ENCODE data around the gene COG7. TPM values are rescaled to one million over a fixed set of nuclear protein-coding genes. Genes with fewer than 3 reads are reported as not detected.

The COG7 gene
- total and polyA plus RNA-seq, 2 donors (not counting 3 experiments of a cell fraction or from before 2014, with no cell fraction given): 24.1 to 42.0 TPM

DNA sequence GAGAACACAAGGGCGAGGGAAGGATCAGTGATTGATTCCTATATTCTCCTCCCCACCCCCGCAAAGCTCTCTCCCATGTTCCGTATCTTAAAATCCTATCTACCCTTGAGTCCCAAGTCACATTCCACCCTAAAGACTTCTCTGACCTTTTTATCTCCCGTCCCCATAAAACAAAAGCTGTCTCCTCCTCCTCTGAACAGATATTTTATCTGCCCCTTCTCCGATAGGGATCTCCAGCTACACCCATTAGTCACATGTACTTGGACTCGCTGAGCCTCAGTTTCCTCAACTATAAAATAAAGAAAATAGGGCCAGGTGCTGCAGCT lies 44.5 kb upstream of the COG7 start:
- dilution Hi-C loops (cut with MboI; ENCODE audit: extremely low pct_ligation_motif_present, low sequenced_read_pairs) (no loop called here), intact Hi-C loops (cut with micrococcal nuclease) (no loop called here)
- H3K9ac ChIP-seq (replicated peaks; ENCODE audit: extremely low read depth, insufficient read depth, low read length): no peak overlapping the region
- ChIA-PET CTCF (interaction anchor here (0.7 to 1.5 kb wide), 5 partner anchors 9 to 279 kb away, joined by 3 to 6 read pairs (median 4); no protein-coding TSS in a partner anchor), POLR2A (no interaction called here)
- FAIRE-seq (no peak), DNase-seq (ENCODE audit: low read depth, low spot score) (no peak)
- no peak for TF ChIP-seq EZH2 (IDR thresholded peaks at IDR 0.05; ENCODE audit: borderline replicate concordance, low read depth, low read length, severe bottlenecking)
- no peak overlapping the region for H3K4me3 ChIP-seq (replicated peaks in 1 of 3; ENCODE audit: insufficient read depth in 1 of 3, low read depth in 1 of 3, low read length in 3 of 3)
- no TSS peak for BruUV-seq (replicated peaks)
- no peaks in the 10 kb centered on the region for H4K20me1 ChIP-seq (replicated peaks; ENCODE audit: control insufficient read depth, extremely low read depth, insufficient read depth, low read length)
- peaks cover 2 to 15% of the 10 kb centered on the region in 2 experiments for H3K36me3 ChIP-seq (ENCODE audit: control insufficient read depth in 2 of 2, extremely low read depth in 1 of 2, insufficient read depth in 2 of 2, low read length in 2 of 2)
- no peak overlapping the region for H2AFZ ChIP-seq (ENCODE audit: low read depth, low read length)
- H3K27ac ChIP-seq (ENCODE audit: insufficient read depth, low read depth, low read length): no peak overlapping the region
- no peaks in the 10 kb centered on the region for H3K9me3 ChIP-seq (replicated peaks; ENCODE audit: control insufficient read depth, insufficient read depth, low read length)
- no peaks in the 10 kb centered on the region for H3K27me3 ChIP-seq (ENCODE audit: control insufficient read depth in 2 of 2, insufficient read depth in 2 of 2, low read length in 2 of 2)
- no peaks in the 10 kb centered on the region for H3K9me1 ChIP-seq (replicated peaks; ENCODE audit: control insufficient read depth, extremely low read depth, insufficient read depth, low read length)
- peaks cover 48% of the 10 kb centered on the region for H3K79me2 ChIP-seq (ENCODE audit: control insufficient read depth, insufficient read depth, low read length)
- no peak overlapping the region for H3K4me2 ChIP-seq (ENCODE audit: insufficient read depth, low read length)
- H3K4me1 ChIP-seq (ENCODE audit: control insufficient read depth, extremely low read depth, insufficient read depth, low read length): peaks cover 18% of the 10 kb centered on the region

DNA sequence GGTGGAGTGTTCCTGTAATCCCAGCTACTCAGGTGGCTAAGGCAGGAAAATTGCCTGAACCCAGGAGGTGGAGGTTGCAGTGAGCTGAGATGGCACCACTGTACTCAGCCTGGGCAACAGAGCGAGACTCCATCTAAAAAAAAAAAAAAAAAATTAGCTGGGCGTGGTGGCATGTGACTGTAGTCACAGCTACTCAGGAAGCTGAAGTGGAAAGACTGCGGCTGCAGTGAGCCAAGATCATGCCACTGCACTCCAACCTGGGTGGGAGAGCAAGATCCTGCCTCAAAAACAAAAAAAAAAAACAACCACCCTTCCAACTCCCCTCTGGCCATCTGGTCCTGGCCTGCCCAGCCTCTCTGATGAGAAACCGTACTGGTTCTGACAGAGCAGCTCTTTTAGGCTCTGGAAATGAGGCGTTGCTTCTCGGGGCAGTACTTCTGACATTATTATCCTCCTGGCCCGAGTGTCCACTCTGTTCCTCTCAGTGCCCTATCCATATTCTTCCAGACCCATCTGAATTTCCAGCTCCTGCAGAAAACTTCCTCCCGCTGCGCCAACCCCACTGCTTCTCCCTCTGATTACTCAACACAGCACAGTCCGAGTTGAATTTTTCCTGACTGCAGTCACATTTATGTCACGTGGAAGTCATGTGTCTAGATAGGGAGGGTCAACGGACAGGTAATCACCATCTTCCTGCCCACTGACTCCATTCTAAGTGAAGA lies 44.0 kb upstream of the COG7 start:
- DNase-seq (ENCODE audit: low read depth, low spot score) (peak; percentile 48), FAIRE-seq (peak; percentile 62)
- H3K36me3 ChIP-seq (ENCODE audit: control insufficient read depth in 2 of 2, extremely low read depth in 1 of 2, insufficient read depth in 2 of 2, low read length in 2 of 2): peaks cover 2 to 15% of the 10 kb centered on the region in 2 experiments
- no TSS peak for BruUV-seq (replicated peaks)
- no peak overlapping the region for H3K9ac ChIP-seq (replicated peaks; ENCODE audit: extremely low read depth, insufficient read depth, low read length)
- intact Hi-C loops (cut with micrococcal nuclease): no loop called here
- peaks cover 42% of the 10 kb centered on the region for H3K79me2 ChIP-seq (ENCODE audit: control insufficient read depth, insufficient read depth, low read length)
- no peaks in the 10 kb centered on the region for H3K9me1 ChIP-seq (replicated peaks; ENCODE audit: control insufficient read depth, extremely low read depth, insufficient read depth, low read length)
- H2AFZ ChIP-seq (ENCODE audit: low read depth, low read length): no peak overlapping the region
- H3K9me3 ChIP-seq (replicated peaks; ENCODE audit: control insufficient read depth, insufficient read depth, low read length): no peaks in the 10 kb centered on the region
- H3K27ac ChIP-seq (ENCODE audit: insufficient read depth, low read depth, low read length): no peak overlapping the region
- no peaks in the 10 kb centered on the region for H4K20me1 ChIP-seq (replicated peaks; ENCODE audit: control insufficient read depth, extremely low read depth, insufficient read depth, low read length)
- TF ChIP-seq, protein P1, sequence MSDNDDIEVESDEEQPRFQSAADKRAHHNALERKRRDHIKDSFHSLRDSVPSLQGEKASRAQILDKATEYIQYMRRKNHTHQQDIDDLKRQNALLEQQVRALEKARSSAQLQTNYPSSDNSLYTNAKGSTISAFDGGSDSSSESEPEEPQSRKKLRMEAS (IDR thresholded peaks at IDR 0.05; ENCODE audit: insufficient read depth, insufficient read length): peak; percentile 23
- TF ChIP-seq JUN (IDR thresholded peaks at IDR 0.05; ENCODE audit: borderline replicate concordance, insufficient read depth, insufficient read length, low read depth) (no peak), FOS (IDR thresholded peaks at IDR 0.05; ENCODE audit: borderline replicate concordance, insufficient read depth, low read length) (no peak), GATA2 (IDR thresholded peaks at IDR 0.05; ENCODE audit: insufficient read depth, insufficient read length, low read depth, low read length) (no peak)
- TF ChIP-seq, protein P2, sequence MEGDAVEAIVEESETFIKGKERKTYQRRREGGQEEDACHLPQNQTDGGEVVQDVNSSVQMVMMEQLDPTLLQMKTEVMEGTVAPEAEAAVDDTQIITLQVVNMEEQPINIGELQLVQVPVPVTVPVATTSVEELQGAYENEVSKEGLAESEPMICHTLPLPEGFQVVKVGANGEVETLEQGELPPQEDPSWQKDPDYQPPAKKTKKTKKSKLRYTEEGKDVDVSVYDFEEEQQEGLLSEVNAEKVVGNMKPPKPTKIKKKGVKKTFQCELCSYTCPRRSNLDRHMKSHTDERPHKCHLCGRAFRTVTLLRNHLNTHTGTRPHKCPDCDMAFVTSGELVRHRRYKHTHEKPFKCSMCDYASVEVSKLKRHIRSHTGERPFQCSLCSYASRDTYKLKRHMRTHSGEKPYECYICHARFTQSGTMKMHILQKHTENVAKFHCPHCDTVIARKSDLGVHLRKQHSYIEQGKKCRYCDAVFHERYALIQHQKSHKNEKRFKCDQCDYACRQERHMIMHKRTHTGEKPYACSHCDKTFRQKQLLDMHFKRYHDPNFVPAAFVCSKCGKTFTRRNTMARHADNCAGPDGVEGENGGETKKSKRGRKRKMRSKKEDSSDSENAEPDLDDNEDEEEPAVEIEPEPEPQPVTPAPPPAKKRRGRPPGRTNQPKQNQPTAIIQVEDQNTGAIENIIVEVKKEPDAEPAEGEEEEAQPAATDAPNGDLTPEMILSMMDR (IDR thresholded peaks at IDR 0.05; ENCODE audit: extremely low read depth in 1 of 2, insufficient read depth in 1 of 2, low read depth in 1 of 2, low read length in 2 of 2): no peak
- H3K4me1 ChIP-seq (ENCODE audit: control insufficient read depth, extremely low read depth, insufficient read depth, low read length): peaks cover 23% of the 10 kb centered on the region
- ChIA-PET POLR2A (no interaction called here), CTCF (interaction anchor here (0.7 to 1.5 kb wide), 5 partner anchors 9 to 278 kb away, joined by 3 to 6 read pairs (median 4); no protein-coding TSS in a partner anchor)
- H3K27me3 ChIP-seq (ENCODE audit: control insufficient read depth in 2 of 2, insufficient read depth in 2 of 2, low read length in 2 of 2): no peaks in the 10 kb centered on the region
- no peak overlapping the region for H3K4me2 ChIP-seq (ENCODE audit: insufficient read depth, low read length)
- no peak overlapping the region for H3K4me3 ChIP-seq (replicated peaks in 1 of 3; ENCODE audit: insufficient read depth in 1 of 3, low read depth in 1 of 3, low read length in 3 of 3)
- dilution Hi-C loops (cut with MboI; ENCODE audit: extremely low pct_ligation_motif_present, low sequenced_read_pairs): no loop called here
